ENCODE measurements around the gene MNAT1.

- no peak for TF ChIP-seq CTCF (IDR thresholded peaks at IDR 0.05)
- no peak for TF ChIP-seq EP300 (IDR thresholded peaks at IDR 0.05; ENCODE audit: low read depth)
- TF ChIP-seq POLR2A (IDR thresholded peaks at IDR 0.05): no peak
- TF ChIP-seq POLR2AphosphoS5 (IDR thresholded peaks at IDR 0.05): no peak
Measured at GRCh38 chr14:60970146-60970545, 235.6 kb downstream of the MNAT1 start.

All from transverse colon (tissue), 4 donors.